Peyer's patch (tissue), 4 donors: ENCODE measurements around the gene CTPS2.

Experiments
- CTCF ChIP-seq, 6 experiments: fragments of 450-650 bp in 4 of 6; fragments of 200-600 bp in 2 of 6; sonication (generic) in 1 of 6; IDR thresholded peaks; one replicate each; pipeline ENCODE4 v1.5.1; 2017 to 2019; ENCODE audit warnings: antibody characterized with exemption in 6 of 6, mild to moderate bottlenecking in 3 of 6, moderate library complexity in 1 of 6
- POLR2A ChIP-seq, 2 donors: fragments of 450-650 bp; IDR thresholded peaks; one replicate each; pipeline ENCODE4 v1.5.1; 2017; ENCODE audit warnings: antibody characterized with exemption in 2 of 2, mild to moderate bottlenecking in 2 of 2, moderate library complexity in 2 of 2

- no peak for TF ChIP-seq CTCF (IDR thresholded peaks at IDR 0.05)
- no peak for TF ChIP-seq POLR2A (IDR thresholded peaks at IDR 0.05)
Observed at GRCh38 chrX:16646366-16647138, 65.9 kb downstream of the CTPS2 start.
